ENCODE data around the gene S100PBP.

- no peak for TF ChIP-seq CTCF (IDR thresholded peaks at IDR 0.05)
- no peak for TF ChIP-seq POLR2A (IDR thresholded peaks at IDR 0.05)
These were observed 43.1 kb downstream of the S100PBP start for GRCh38 chr1:32860566-32860965.
